ENCODE results near the gene DOHH. TPM values are rescaled to one million over a fixed set of nuclear protein-coding genes. Genes with fewer than 3 reads are reported as not detected.
"Not testable (repeated sequence)": the region's sequence is repeated elsewhere in the genome, so short reads cannot be mapped to it uniquely, and the experiment has no call there.

The DOHH gene
- total RNA-seq, 4 donors from 2014 or later = 19.5 to 37.5 (median 25.8) TPM

- 95% methylated on average over 12 of the region's 12 CpGs for WGBS
- Histone ChIP-seq H3K27me3 (no peaks in the 10 kb centered on the region), H3K36me3 (peaks cover 63 to 83% (median 80%) of the 10 kb centered on the region in 4 donors), H3K27ac (replicated peaks in 1 of 4) (no peak overlapping the region), H3K4me3 (no peak overlapping the region), H3K4me1 (no peaks in the 10 kb centered on the region), H3K9me3 (no peaks in the 10 kb centered on the region)
- TF ChIP-seq EP300 (IDR thresholded peaks at IDR 0.05) = no peak
- no peak for TF ChIP-seq POLR2A (IDR thresholded peaks at IDR 0.05; ENCODE audit: low read depth)
- no peak for TF ChIP-seq POLR2AphosphoS5 (IDR thresholded peaks at IDR 0.05)
- no peak for TF ChIP-seq CTCF (IDR thresholded peaks at IDR 0.05)
- intact Hi-C loops (cut with DNase I) = no loop called here
- DNase-seq (ENCODE audit: extremely low spot score) = no peak
These were observed 29.9 kb upstream of the DOHH start for GRCh38 chr19:3530389-3530788.

- DNase-seq (ENCODE audit: extremely low spot score); H3K4me1 ChIP-seq; intact Hi-C loops (cut with DNase I); H3K4me3 ChIP-seq; H3K27ac ChIP-seq (replicated peaks in 1 of 4); H3K9me3 ChIP-seq; H3K27me3 ChIP-seq: not testable (repeated sequence)
- WGBS = 92% methylated on average over 7 of the region's 7 CpGs
- H3K36me3 ChIP-seq = peaks cover 57 to 81% (median 76%) of the 10 kb centered on the region in 4 donors
These were observed 28.8 kb upstream of the DOHH start for GRCh38 chr19:3529299-3529698.

- H3K4me1 ChIP-seq = no peaks in the 10 kb centered on the region
- no peaks in the 10 kb centered on the region for H3K27me3 ChIP-seq
- DNase-seq (ENCODE audit: extremely low spot score) = no peak
- no peaks in the 10 kb centered on the region for H3K9me3 ChIP-seq
- no peak overlapping the region for H3K27ac ChIP-seq (replicated peaks in 1 of 4)
- H3K4me3 ChIP-seq = no peak overlapping the region
- 91% methylated on average over 20 of the region's 20 CpGs for whole genome bisulfite sequencing
- peaks cover 62 to 81% (median 76%) of the 10 kb centered on the region in 4 donors for H3K36me3 ChIP-seq
- no peak for TF ChIP-seq EP300 (IDR thresholded peaks at IDR 0.05)
- intact Hi-C loops (cut with DNase I) = no loop called here
These were observed 28.2 kb upstream of the DOHH start for GRCh38 chr19:3528539-3529211.

- Histone ChIP-seq H3K9me3 (no peaks in the 10 kb centered on the region), H3K27ac (replicated peaks in 1 of 4) (no peak overlapping the region), H3K4me1 (no peaks in the 10 kb centered on the region), H3K4me3 (no peak overlapping the region), H3K36me3 (peaks cover 62 to 81% (median 76%) of the 10 kb centered on the region in 4 donors), H3K27me3 (no peaks in the 10 kb centered on the region)
- no peak for DNase-seq (ENCODE audit: extremely low spot score)
- 100% methylated on average over 9 of the region's 14 CpGs for WGBS
- no peak for TF ChIP-seq CTCF (IDR thresholded peaks at IDR 0.05)
- no peak for TF ChIP-seq EP300 (IDR thresholded peaks at IDR 0.05)
- TF ChIP-seq POLR2AphosphoS5 (IDR thresholded peaks at IDR 0.05) = no peak
- no peak for TF ChIP-seq POLR2A (IDR thresholded peaks at IDR 0.05; ENCODE audit: low read depth)
- intact Hi-C loops (cut with DNase I) = no loop called here
These were observed 27.6 kb upstream of the DOHH start for GRCh38 chr19:3528080-3528479.

- Histone ChIP-seq H3K4me3 (no peak overlapping the region), H3K27ac (replicated peaks in 1 of 4) (no peak overlapping the region), H3K36me3 (peaks cover 56 to 81% (median 75%) of the 10 kb centered on the region in 4 donors), H3K9me3 (no peaks in the 10 kb centered on the region), H3K27me3 (no peaks in the 10 kb centered on the region), H3K4me1 (no peaks in the 10 kb centered on the region)
- no peak for DNase-seq (ENCODE audit: extremely low spot score)
- TF ChIP-seq CTCF (IDR thresholded peaks at IDR 0.05) (no peak), EP300 (IDR thresholded peaks at IDR 0.05) (no peak), POLR2AphosphoS5 (IDR thresholded peaks at IDR 0.05) (no peak), POLR2A (IDR thresholded peaks at IDR 0.05; ENCODE audit: low read depth) (no peak)
- intact Hi-C loops (cut with DNase I) = no loop called here
- 96% methylated on average over 8 of the region's 21 CpGs for WGBS
These were observed 26.9 kb upstream of the DOHH start for GRCh38 chr19:3527238-3527910.

Measured in esophagus muscularis mucosa (tissue), 4 donors.